GM12864 (cell line): ENCODE measurements around the gene PHGDH.

ENCODE experiments used
- DNase-seq: peaks from one replicate; pipeline ENCODE4 v3.0.0-alpha.2; 2011; ENCODE audit warnings: low read depth
- H3K4me3 ChIP-seq: 2 replicates; pipeline ENCODE4 v1.5.1; 2011; ENCODE audit warnings: mild to moderate bottlenecking, low read depth, low read length, control low read depth
- TF ChIP-seq, protein P1 (sequence below): IDR thresholded peaks from 2 replicates; pipeline ENCODE4 v1.5.1; 2011; ENCODE audit warnings: low read depth, mild to moderate bottlenecking, moderate library complexity, low read length, control low read depth, inconsistent platforms; ENCODE audit errors: missing control alignments

PHGDH gene

DNA sequence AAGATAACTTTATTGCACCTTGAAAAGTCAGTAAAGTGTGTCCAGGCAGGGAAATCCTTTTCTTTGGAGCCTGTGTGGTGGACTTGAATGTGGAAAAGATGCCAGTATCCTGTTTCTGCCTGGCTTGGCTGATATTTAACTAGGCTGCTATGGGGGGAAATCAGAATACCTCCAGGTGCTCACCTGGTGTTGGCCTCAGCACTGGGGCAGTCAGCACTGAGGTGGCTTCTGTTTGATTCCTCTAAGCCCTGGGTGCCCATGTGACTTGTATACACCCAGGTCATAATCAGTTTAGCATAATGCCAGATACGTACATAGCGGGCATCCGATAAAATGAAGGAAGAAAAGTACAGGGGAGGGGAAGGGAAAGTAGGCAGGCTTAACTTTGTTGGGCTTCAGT lies 7.2 kb downstream of the PHGDH start:
- DNase-seq, result no peak
- TF ChIP-seq, protein P1, sequence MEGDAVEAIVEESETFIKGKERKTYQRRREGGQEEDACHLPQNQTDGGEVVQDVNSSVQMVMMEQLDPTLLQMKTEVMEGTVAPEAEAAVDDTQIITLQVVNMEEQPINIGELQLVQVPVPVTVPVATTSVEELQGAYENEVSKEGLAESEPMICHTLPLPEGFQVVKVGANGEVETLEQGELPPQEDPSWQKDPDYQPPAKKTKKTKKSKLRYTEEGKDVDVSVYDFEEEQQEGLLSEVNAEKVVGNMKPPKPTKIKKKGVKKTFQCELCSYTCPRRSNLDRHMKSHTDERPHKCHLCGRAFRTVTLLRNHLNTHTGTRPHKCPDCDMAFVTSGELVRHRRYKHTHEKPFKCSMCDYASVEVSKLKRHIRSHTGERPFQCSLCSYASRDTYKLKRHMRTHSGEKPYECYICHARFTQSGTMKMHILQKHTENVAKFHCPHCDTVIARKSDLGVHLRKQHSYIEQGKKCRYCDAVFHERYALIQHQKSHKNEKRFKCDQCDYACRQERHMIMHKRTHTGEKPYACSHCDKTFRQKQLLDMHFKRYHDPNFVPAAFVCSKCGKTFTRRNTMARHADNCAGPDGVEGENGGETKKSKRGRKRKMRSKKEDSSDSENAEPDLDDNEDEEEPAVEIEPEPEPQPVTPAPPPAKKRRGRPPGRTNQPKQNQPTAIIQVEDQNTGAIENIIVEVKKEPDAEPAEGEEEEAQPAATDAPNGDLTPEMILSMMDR, result no peak
- H3K4me3 ChIP-seq, result no peak overlapping the region

DNA sequence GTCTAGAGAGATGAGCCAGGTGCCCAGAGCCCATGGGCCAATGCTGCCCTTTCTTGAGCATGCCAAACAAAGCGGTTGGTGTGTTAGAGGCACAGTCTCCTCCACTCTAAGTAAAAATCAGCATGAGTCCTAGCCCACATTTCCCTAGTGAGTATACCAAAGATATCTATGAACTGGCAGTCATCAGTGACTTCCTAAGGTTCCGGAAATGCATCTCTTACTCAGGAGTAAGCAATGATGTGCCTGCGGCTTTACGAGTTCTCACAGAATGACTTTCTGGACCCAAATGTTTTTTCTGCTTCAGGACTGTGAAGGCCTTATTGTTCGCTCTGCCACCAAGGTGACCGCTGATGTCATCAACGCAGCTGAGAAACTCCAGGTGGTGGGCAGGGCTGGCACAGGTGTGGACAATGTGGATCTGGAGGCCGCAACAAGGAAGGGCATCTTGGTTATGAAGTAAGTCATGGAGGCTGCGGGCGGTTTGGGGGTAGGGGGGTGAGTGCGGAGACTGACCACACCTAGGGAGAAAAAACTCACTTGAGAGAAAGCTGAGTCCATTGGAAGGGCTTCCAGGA lies 9.2 kb downstream of the PHGDH start:
- TF ChIP-seq, protein P1, result no peak
- no peak for DNase-seq
- H3K4me3 ChIP-seq, result no peak overlapping the region

DNA sequence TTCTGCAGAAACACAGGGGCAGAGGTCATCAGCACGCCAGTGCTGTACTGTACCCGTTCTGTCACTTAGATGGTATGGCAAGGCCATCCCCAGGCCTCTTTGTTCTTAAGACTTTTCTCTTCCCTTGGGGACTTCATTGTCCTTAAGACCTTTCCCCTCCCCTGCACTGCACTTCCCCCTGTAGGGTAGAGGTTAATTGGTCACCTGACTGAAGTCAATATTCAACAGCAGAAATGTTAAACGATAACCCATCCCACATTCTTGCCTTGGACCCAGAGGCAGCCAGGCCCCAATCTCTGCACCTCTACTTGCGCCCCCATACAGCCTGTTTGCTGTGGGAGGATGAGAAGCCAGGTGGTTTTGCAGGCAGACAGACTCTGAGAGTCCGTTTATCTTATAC lies 10.2 kb downstream of the PHGDH start:
- no peak for DNase-seq
- H3K4me3 ChIP-seq, result no peak overlapping the region

DNA sequence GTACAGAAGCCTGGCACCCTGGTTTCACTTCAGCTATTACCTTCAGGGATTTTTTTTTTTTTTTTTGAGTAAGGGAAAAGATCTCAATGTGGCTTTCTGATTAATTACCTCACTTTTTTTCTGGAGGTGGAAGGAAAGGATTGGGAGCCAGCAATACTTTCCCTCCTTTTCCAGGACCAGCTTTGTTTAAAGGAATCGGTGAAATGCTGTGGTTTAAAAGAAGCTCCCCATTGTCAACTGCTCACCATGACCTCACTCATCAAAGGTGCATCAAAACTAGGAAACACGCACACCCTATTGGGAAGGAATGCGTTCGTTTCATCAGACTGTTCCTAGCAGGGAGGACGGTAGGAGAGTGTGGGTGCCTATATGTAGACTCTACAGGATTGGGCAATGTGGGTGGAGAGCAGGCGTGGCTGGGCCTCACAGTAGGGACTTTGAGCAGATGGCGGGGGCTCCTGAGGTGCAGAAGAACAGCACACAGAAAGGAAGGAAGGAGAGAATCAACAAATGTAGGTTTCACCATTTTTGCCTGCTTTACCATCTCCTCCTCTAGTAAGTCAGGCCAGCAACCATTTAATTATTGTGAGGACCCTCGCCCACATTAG lies 13.0 kb downstream of the PHGDH start:
- TF ChIP-seq, protein P1, result no peak
- no peak for DNase-seq
- H3K4me3 ChIP-seq, result no peak overlapping the region

More for the DNA sequence above, 10.2 kb downstream of the PHGDH start:
- TF ChIP-seq, protein P1, result no peak

DNA sequence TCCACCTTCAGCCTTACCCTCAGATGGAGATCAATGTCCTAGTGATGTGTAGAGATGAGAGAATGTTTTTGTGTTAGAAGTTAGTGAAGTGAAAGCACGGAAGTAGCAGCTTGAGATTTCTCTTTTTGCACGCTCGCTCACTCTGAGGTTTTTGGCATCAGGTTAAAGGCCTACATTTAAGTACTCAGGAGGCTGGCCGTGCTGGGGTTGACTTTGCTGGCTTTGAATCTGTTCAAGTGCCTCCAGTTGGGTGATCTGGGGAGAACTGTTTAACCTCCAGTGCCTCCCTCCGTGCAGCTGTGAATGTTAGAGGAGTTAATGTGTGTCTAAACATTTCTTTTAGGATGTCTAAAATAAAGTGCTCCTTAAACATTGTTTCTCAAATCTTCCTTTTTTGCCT lies 13.9 kb downstream of the PHGDH start:
- DNase-seq, result no peak
- TF ChIP-seq, protein P1, result no peak
- H3K4me3 ChIP-seq, result no peak overlapping the region

DNA sequence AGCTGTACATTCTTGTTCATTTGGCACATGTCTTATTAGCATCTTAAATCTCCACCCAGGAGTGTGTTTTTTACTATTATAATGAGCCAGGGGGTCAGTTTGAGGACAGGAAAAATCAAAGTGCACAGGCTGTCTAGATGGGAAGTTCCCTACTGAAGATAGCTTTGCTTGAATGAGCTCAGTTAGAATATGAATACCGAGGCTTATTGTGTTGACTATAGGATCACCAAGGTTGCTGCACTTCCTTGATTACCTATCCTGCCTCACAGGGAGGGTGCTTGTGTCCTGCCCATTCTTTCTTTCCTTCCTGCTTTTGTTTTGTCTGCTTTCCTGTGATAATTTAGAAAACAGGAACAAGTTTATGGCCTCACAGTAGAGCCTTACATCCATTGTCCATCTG lies 16.3 kb downstream of the PHGDH start:
- DNase-seq, result no peak
- H3K4me3 ChIP-seq, result no peak overlapping the region
- TF ChIP-seq, protein P1, result no peak

DNA sequence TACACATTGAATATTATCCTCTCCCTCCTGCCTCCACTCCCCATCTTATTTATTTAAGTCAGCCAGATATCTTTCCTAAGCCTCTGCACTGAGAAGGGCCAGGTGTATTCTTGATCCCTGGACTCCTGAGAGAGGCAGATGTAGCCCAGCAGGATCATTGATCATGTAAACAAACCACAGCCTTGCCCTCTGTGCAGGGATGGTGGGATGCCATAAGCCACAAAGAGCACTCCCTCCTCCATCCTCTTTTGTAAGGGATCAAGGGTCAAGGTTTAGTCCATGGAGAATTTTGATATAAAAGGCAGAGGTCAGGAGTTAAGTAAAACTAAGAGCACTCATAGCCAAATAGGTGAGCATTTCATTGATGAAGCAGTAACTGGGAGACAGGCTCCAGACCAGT lies 17.3 kb downstream of the PHGDH start:
- no peak overlapping the region for H3K4me3 ChIP-seq
- no peak for DNase-seq
- TF ChIP-seq, protein P1, result no peak
